Thoracic aorta endothelial cell (primary cell): Measurements from ENCODE around the gene ACBD3. TPM values are rescaled to one million over a fixed set of nuclear protein-coding genes. Genes with fewer than 3 reads are reported as not detected.

Experiments
- small RNA-seq: library from RNA; depleted of rRNA; stranded (forward); fragments of <200 nt; gene quantifications from one replicate; pipeline ENCODE3, GENCODE V24; 2012
- total RNA-seq: library from RNA; depleted of rRNA; stranded (reverse); fragments of >200 nt; gene quantifications from 2 replicates; pipeline ENCODE4 v1.2.3, GENCODE V29; 2012

ACBD3 gene
- total RNA-seq = 51.6 and 57.8 TPM in 2 replicates

DNA sequence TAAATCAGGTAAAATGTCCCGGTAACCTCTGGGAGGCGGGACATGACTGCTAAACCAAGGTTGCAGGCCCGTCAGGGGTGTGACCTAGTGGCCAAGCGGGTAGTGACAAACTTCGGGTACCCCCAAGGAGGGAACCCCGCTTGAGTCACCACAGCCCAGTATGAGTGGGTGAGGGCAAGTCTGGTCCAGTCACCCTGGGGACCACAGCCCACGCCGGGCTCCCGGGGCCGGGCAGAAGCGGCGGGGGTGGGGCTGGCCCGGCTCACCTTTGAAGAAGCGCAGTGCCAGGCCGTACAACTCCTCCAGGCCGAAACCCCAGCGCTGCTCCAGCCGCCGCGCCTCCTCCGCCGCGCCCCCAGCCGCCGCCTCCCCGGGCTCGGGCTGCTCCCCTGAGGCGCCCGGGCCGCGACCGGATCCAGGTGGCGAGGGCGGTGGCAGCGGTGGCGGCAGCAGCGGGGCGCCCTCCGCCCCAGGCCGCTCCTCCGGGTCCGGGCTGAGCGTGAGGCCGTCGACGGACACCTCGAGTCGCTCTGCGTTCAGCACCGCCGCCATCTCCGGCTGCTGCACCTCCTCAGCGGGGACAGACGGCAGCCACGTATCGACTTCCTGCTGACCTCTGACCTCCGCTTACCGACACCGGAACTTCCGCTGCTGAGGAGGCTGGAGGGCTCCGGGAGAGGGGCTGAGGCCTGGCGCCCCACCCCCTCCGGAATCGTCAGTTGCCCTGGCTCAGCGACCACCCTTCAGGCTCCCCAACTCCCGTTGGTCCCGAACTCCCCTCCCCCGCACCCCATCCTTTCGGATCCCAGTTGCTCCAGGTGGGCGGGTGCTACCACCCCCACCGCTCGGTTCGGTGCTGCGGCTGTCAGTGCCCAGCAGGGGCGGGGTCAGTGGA, at the start of gene ACBD3:
TSS of gene ACBD3 (minus strand) at position 618 of the 895 bp plus-strand sequence. CDS start at position 552, 66 bp downstream.

DNA sequence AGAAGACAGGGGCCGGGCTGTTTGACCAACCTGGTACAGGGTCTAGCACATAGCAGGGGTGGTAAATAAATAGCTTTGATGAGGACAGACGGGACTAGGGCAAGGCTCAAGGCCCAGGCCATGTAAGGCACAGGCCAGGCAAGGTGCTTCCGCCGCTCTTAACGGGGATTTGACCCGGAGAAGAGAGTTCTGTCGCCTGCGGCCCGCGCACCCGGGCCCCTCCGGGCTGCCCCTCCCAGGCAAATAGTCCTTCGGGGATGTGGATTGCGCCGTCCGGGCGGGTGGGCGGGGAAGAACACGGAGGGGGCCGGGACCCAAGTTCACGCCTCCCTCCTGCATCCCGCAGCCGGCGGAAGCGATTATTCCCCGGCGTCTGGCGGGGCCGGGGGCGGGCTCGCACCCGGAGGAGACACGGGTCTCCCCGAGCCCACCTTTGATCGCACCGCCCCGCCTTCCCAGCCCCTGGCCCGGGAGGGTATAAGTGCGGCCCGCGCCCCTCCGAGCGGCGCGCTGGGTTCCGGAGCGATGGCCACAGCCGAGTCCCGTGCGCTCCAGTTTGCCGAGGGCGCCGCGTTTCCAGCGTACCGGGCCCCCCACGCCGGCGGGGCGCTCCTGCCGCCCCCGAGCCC, 36.7 kb upstream of the ACBD3 start, which contains the start of gene MIXL1:
TSS of gene MIXL1 (plus strand) at position 508 of the 629 bp plus-strand sequence. CDS start at position 526, 18 bp downstream.

Small RNA genes lying within 50 kb of the gene (small RNA-seq; reads per million reads assigned to genes)
- not detected for gene AL512343.1

Other genes starting within 250 kb of the ACBD3 start
- gene LEFTY2, start 245.5 kb downstream of the ACBD3 start, total RNA-seq = 0.13 TPM in 1 of 2 replicates, not detected in the other
- 25.2 and 28.1 TPM in 2 replicates for gene SDE2, start 187.4 kb downstream of the ACBD3 start, total RNA-seq
- 241 and 295 TPM in 2 replicates for gene H3-3A, start 124.0 kb downstream of the ACBD3 start, total RNA-seq
- 0.13 and 0.14 TPM in 2 replicates for gene MIXL1, start 36.9 kb upstream of the ACBD3 start, total RNA-seq
- 12.8 and 17.4 TPM in 2 replicates for gene LIN9, start 122.4 kb upstream of the ACBD3 start, total RNA-seq
- 180 and 204 TPM in 2 replicates for gene PARP1, start 221.4 kb upstream of the ACBD3 start, total RNA-seq